Activated CD4-positive, alpha-beta T cell treated with anti-CD3 and anti-CD28 coated beads for 36 hours (primary cell): ENCODE measurements around the gene ASIP. TPM values are rescaled to one million over a fixed set of nuclear protein-coding genes. Genes with fewer than 3 reads are reported as not detected.
A peak's percentile ranks its signal among the peaks of the same experiment; 100 is the strongest.
"Not testable (repeated sequence)": the region's sequence is repeated elsewhere in the genome, so short reads cannot be mapped to it uniquely, and the experiment has no call there.

Source experiments
- ATAC-seq: fragments of 200-7000 bp; cut with Tn5 transposase; one replicate; pipeline ENCODE4 v1.10.0; 2021; ENCODE audit warnings: mild to moderate bottlenecking, moderate library complexity
- CTCF ChIA-PET: fragments of 350-600 bp; sonication (Branson Sonifier 250); formaldehyde crosslinking; loops from one replicate; lab custom pipeline; 2021; ENCODE audit warnings: antibody characterized with exemption; lab: Charles Lee
- POLR2A ChIA-PET: fragments of 350-600 bp; sonication (Branson Sonifier 250); formaldehyde crosslinking; loops from one replicate; lab custom pipeline; 2021; ENCODE audit warnings: antibody characterized with exemption, inconsistent platforms; lab: Charles Lee
- DNase-seq: peaks from one replicate; pipeline ENCODE4 v3.0.0-alpha.2; 2020
- H3K27ac Mint-ChIP-seq: one replicate; pipeline ENCODE4 v1.8.0; 2021; ENCODE audit warnings: mixed read lengths
- H3K27me3 Mint-ChIP-seq: one replicate; pipeline ENCODE4 v1.8.0; 2021; ENCODE audit warnings: mixed read lengths
- H3K36me3 Mint-ChIP-seq: one replicate; pipeline ENCODE4 v1.8.0; 2021; ENCODE audit warnings: low read depth, mixed read lengths
- H3K4me1 Mint-ChIP-seq: one replicate; pipeline ENCODE4 v1.8.0; 2021; ENCODE audit warnings: mixed read lengths
- H3K4me3 Mint-ChIP-seq: one replicate; pipeline ENCODE4 v1.8.0; 2021; ENCODE audit warnings: mild to moderate bottlenecking, moderate library complexity, mixed read lengths
- H3K9me3 Mint-ChIP-seq: one replicate; pipeline ENCODE4 v1.8.0; 2021; ENCODE audit warnings: low read depth, mixed read lengths
- intact Hi-C, 2 experiments: fragments of 100-400 bp; cut with DNase I in 1 of 2; cut with micrococcal nuclease in 1 of 2; formaldehyde crosslinking; loops; one replicate each; pipeline versions ENCODE4 v1.14.2 to v1.15.1; 2022 to 2024; cut with DNase I, micrococcal nuclease
- total RNA-seq, 2 experiments: library from RNA; stranded (reverse); gene quantifications; one replicate each; pipeline ENCODE4 v1.2.3, GENCODE V29; 2021

Gene ASIP
- total RNA-seq, 2 experiments from 2014 or later = not detected

DNA sequence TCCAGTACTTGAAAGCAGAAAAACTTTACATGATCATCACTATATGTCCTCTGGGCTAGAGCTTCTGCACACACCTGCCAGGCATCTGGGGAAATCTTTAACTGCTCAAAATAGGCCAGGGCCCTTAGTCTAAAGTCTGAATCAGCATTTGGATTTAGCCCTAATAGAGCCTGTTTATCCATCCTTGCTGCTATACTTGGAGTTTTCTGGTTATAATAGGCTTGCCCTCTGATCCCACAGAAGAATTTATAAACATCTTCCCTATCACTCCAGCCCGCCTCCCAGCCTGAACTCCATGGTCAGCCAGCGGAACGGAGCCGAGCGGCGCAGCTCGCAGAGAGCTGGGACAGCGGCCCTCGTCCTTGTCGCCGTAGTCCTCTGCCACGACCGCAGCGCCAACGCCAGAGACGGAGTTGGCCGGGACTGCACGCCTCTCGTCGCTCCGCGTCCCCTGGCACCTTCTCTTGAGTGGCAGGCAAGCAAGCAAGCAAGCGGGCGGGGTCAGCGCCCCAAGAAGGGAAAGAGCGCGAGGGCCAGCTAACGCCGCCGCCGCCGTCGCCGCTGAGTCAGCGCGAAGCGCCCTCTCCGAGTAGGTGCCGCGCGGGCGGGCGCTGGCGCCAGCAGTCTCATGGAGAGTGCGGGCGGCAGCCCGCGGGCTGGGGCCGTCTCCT lies 25.4 kb upstream of the ASIP start:
- ChIA-PET CTCF (interaction anchor here (1.3 kb wide), 1 partner anchor 21 kb away, joined by 3 read pairs; no protein-coding TSS in a partner anchor), POLR2A (interaction anchor here (1.0 kb wide), 1 partner anchor 31 kb away, joined by 6 read pairs; no protein-coding TSS in a partner anchor)
- intact Hi-C loops = no loop called here
- Mint-ChIP-seq H3K27me3 (peaks cover 23% of the 10 kb centered on the region), H3K4me1 (peaks cover 10% of the 10 kb centered on the region), H3K27ac (no peak overlapping the region), H3K36me3 (no peaks in the 10 kb centered on the region), H3K4me3 (peak overlapping the region; percentile 61), H3K9me3 (peaks cover 2% of the 10 kb centered on the region)
- peak; percentile 79 for DNase-seq
- ATAC-seq = peak; percentile 91

DNA sequence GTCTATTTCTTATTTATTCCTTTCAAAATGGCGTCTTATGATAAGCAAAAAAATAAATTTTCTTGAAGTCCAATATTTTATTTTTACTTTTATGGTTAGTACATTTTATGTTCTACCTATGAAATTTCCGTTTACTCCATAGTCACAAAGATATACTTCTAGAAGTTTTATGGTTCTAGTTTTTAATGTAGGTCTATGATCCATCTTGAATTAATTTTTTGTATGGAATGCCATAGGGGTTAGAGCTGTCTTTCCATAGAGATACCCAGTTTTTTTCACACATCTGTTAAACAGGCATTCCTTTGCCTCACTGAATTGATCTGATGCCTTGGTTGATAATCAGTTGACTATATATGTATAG lies 24.9 kb upstream of the ASIP start:
- peaks cover 10% of the 10 kb centered on the region for H3K4me1 Mint-ChIP-seq
- CTCF ChIA-PET = interaction anchor here (1.3 kb wide), 1 partner anchor 21 kb away, joined by 3 read pairs; no protein-coding TSS in a partner anchor
- no peak overlapping the region for H3K27ac Mint-ChIP-seq
- peaks cover 2% of the 10 kb centered on the region for H3K9me3 Mint-ChIP-seq
- peaks cover 24% of the 10 kb centered on the region for H3K27me3 Mint-ChIP-seq
- no peak overlapping the region for H3K4me3 Mint-ChIP-seq
- POLR2A ChIA-PET = interaction anchor here (1.0 kb wide), 1 partner anchor 31 kb away, joined by 6 read pairs; no protein-coding TSS in a partner anchor
- ATAC-seq (no peak), DNase-seq (no peak)
- intact Hi-C loops = no loop called here
- H3K36me3 Mint-ChIP-seq = no peaks in the 10 kb centered on the region

DNA sequence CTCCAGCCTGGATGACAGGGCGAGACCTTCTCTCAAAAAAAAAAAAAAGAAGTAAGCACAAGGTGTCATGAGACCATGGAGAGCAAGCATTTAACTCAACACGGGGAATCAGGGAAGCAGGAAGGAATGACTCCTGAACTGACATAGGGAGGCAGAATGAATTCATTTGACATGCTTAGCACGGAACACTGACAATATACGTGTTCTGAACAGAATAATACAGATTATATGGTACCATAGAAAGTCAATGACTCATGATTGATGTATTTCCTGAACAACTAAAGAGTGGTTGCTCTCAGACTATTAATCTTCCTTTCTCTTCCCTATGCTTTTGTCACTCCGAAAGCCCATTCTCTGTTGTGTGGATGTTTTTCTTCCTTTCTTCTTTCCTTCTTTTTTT lies 20.7 kb upstream of the ASIP start:
- Mint-ChIP-seq H3K27ac (no peak overlapping the region), H3K27me3 (peaks cover 27% of the 10 kb centered on the region), H3K36me3 (no peaks in the 10 kb centered on the region), H3K4me1 (peaks cover 10% of the 10 kb centered on the region), H3K9me3 (no peaks in the 10 kb centered on the region), H3K4me3 (no peak overlapping the region)
- no peak for ATAC-seq
- POLR2A ChIA-PET = no interaction called here
- CTCF ChIA-PET = no interaction called here
- no peak for DNase-seq
- intact Hi-C loops = no loop called here

DNA sequence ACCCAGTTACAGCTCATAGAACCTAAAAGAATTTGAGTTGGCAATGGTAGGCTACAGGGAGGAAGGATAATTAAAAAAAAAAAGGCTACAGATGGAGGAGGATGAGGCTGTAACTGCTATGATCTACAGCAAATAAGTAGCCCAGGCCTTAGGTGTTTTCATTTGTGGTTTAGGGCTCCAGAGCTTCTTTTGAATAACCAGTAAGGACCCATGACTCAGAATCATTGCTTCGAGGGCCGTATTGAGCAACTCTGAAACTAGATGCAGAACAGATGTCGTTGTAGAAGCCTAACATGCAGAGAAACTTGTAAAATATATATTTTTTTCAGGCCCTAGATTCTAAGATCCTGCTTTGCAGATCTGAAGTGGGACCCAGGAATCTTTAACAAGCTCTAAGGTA lies 19.0 kb upstream of the ASIP start:
- Mint-ChIP-seq H3K4me1 (peaks cover 2% of the 10 kb centered on the region), H3K36me3 (no peaks in the 10 kb centered on the region), H3K27ac (no peak overlapping the region), H3K4me3 (no peak overlapping the region), H3K27me3 (peaks cover 23% of the 10 kb centered on the region), H3K9me3 (no peaks in the 10 kb centered on the region)
- DNase-seq = peak; percentile 29
- intact Hi-C loops = no loop called here
- peak; percentile 68 for ATAC-seq
- ChIA-PET POLR2A (no interaction called here), CTCF (interaction anchor here (1.4 kb wide), 1 partner anchor 10 kb away, joined by 4 read pairs; no protein-coding TSS in a partner anchor)

DNA sequence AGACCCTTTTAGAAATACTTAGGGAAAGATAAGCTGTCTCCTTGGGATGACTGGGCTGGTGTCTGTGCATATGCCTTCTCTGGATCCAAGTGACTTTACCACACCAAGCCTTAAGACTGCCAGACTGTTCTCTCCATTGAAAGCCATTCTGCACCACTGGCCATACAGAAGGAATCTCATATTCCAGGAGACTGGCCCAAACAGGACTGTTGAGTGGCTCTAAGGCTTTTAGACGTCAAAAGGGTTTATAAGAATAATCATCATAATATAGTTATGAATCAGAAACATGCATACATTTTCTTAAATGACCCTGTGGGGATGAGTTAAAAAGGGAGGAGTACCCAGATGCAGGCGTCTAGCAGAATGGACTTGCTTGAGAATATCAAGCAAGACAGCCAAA lies 17.0 kb upstream of the ASIP start:
- POLR2A ChIA-PET = not testable (repeated sequence)

DNA sequence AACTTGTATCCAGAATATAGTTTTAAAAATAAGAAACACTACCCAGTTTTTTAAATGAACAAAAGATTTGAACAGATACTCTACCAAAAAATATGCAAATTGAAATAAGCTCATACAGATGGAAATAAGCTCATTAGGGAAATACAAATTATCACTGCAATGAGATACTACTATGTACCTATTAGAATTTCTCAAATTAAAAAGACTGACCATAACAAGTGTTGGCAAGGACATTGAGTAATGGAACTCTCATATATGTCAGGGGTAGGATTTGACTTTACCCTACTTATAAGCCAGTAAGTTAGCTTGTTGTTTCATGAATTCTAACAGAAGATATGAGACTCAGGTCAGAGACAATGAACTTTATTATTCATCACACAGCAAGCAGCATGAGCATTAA lies 9.6 kb upstream of the ASIP start:
- intact Hi-C loops = no loop called here
- Mint-ChIP-seq H3K36me3 (no peaks in the 10 kb centered on the region), H3K4me1 (no peaks in the 10 kb centered on the region), H3K27me3 (no peaks in the 10 kb centered on the region), H3K9me3 (no peaks in the 10 kb centered on the region), H3K4me3 (no peak overlapping the region), H3K27ac (no peak overlapping the region)
- CTCF ChIA-PET = interaction anchor here (0.8 to 2.1 kb wide), 2 partner anchors 9 to 24 kb away, joined by 4 read pairs; no protein-coding TSS in a partner anchor
- no peak for DNase-seq
- no peak for ATAC-seq
- POLR2A ChIA-PET = no interaction called here

More for the DNA sequence above, 17.0 kb upstream of the ASIP start:
- CTCF ChIA-PET, ATAC-seq, H3K36me3 Mint-ChIP-seq, H3K9me3 Mint-ChIP-seq, H3K27ac Mint-ChIP-seq, H3K4me3 Mint-ChIP-seq, H3K27me3 Mint-ChIP-seq, H3K4me1 Mint-ChIP-seq, intact Hi-C loops, DNase-seq: not testable (repeated sequence)

DNA sequence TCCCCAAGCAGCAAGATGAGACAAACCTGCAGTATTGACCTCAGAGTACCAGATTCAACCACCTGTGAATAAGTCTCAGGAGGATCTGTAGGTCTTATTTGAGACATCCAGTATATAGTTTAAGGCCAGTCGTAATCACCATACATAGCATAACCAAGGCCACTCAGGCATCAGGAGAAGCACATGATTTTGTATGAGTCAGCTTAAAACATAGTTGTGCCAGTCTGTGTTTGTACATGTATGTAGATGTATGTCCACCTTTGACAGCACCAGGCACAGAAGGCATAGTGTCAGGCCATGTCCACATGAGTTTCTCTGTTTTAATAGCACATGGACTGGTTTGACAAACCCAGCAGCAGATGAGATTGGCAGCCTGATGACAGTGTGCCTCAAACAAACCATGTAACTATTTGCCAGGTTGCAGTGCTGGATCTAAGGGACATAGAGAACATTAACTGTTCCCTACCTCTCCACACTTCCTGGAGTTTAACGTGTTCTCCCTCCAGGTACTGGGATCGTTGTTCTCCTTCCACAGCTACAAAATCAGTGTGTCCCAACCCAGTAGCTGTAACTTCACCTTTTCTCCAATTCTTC lies 8.6 kb upstream of the ASIP start:
- ATAC-seq (no peak), DNase-seq (no peak)
- CTCF ChIA-PET = interaction anchor here (0.6 to 2.1 kb wide), 3 partner anchors 8 to 10 kb away, joined by 3 to 4 read pairs (median 3); no protein-coding TSS in a partner anchor
- H3K9me3 Mint-ChIP-seq = peaks cover 3% of the 10 kb centered on the region
- POLR2A ChIA-PET = no interaction called here
- no peak overlapping the region for H3K27ac Mint-ChIP-seq
- intact Hi-C loops = no loop called here
- H3K4me1 Mint-ChIP-seq = no peaks in the 10 kb centered on the region
- H3K27me3 Mint-ChIP-seq = no peaks in the 10 kb centered on the region
- no peak overlapping the region for H3K4me3 Mint-ChIP-seq
- H3K36me3 Mint-ChIP-seq = no peaks in the 10 kb centered on the region

DNA sequence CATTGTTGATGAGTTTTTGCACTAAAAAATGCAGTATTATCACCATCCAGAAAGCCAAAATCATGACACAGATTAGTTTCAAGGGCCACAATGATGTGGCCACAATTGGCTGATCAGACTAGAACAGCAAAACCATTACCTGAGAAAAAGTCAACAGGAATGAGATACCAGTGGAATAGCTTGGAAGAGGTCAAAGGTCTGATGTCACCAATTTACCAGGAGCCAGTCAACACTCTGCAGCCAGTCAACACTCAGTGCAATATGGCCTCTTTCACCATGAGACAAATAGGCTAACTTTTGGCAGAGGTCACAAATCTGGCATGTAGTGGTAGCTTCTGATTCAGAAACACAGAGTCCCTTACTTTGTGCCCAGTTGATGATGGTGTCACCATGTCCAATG lies 7.5 kb upstream of the ASIP start:
- DNase-seq = no peak
- Mint-ChIP-seq H3K27ac (no peak overlapping the region), H3K4me3 (no peak overlapping the region)

DNA sequence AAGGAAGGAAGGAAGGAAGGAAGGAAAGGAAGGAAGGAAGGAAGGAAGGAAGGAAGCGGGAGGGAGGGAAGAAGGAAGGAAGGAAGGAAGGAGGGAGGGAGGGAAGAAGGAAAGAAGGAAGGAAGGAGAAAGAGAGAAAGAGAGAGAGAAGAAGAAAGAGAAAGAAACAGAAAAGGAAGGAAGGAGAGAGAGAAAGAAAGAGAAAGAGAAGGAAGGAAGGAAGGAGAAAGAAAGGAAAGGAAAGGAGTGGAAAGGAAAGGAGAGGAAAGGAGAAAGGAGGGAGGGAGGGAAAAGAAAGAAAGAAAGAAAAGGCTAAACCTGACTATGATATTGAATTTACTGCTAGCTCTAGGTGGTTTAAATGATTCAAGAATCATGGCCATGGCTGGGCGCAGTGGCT lies 5.3 kb upstream of the ASIP start:
- peaks cover 9% of the 10 kb centered on the region for H3K4me1 Mint-ChIP-seq
- no peaks in the 10 kb centered on the region for H3K36me3 Mint-ChIP-seq
- no peak overlapping the region for H3K27ac Mint-ChIP-seq
- DNase-seq = no peak
- ChIA-PET CTCF (interaction anchor here (1.1 kb wide), 1 partner anchor 10 kb away, joined by 3 read pairs; no protein-coding TSS in a partner anchor), POLR2A (no interaction called here)
- H3K27me3 Mint-ChIP-seq = no peaks in the 10 kb centered on the region
- H3K4me3 Mint-ChIP-seq = no peak overlapping the region
- intact Hi-C loops = no loop called here
- H3K9me3 Mint-ChIP-seq = peaks cover 10% of the 10 kb centered on the region
- no peak for ATAC-seq

More for the DNA sequence above, 7.5 kb upstream of the ASIP start:
- ChIA-PET CTCF (interaction anchor here (0.6 to 1.0 kb wide), 2 partner anchors 9 to 452 kb away, joined by 3 read pairs; no protein-coding TSS in a partner anchor), POLR2A (no interaction called here)
- no peak for ATAC-seq
- Mint-ChIP-seq H3K4me1 (no peaks in the 10 kb centered on the region), H3K27me3 (no peaks in the 10 kb centered on the region), H3K9me3 (peaks cover 10% of the 10 kb centered on the region), H3K36me3 (no peaks in the 10 kb centered on the region)
- intact Hi-C loops = no loop called here

DNA sequence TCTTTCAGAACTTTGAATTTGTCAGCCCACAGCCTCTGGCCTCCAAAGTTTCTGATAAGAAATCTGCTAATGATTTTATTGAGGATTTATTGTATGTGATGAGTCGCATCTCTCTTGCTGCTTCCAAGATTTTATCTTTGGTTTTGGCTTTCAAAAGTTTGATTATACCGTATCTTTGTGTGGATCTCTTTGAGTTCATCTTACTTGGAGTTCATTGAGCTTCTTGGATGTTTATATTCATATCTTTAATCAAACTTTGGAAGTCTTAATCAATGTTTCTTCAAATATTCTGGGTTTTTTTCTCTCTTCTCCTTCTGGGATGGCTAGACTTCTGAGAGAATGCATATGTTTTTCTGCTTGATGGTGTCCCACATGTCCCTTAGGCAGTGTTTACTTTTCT lies 3.3 kb upstream of the ASIP start:
- Mint-ChIP-seq H3K4me1 (peaks cover 19% of the 10 kb centered on the region), H3K36me3 (no peaks in the 10 kb centered on the region), H3K9me3 (peaks cover 10% of the 10 kb centered on the region), H3K27ac (no peak overlapping the region), H3K27me3 (no peaks in the 10 kb centered on the region), H3K4me3 (no peak overlapping the region)
- ATAC-seq (no peak), DNase-seq (no peak)
- CTCF ChIA-PET = interaction anchor here (0.7 kb wide), 1 partner anchor 307 kb away, joined by 3 read pairs; no protein-coding TSS in a partner anchor
- POLR2A ChIA-PET = no interaction called here
- intact Hi-C loops = no loop called here

DNA sequence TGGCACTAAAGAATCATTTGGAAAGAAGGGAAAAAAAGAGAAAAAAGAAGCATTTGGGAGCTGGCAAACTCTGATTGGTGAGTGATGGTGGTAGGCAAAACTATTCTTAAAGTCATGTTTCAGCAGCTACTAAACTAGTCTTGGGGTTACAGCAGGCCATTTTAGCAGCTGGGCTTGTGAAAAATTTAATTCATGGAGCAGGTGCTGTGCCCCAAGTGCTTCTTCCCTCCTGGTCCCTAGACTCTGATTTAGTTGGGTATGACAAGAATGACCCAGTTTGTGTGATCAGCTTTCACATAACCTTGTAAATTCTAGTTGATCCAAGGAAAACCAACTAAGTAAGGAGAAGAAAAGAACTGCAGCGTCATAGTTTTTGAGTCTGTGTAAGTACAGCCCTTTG lies 1.1 kb upstream of the ASIP start:
- ATAC-seq (no peak), DNase-seq (no peak)
- Mint-ChIP-seq H3K4me3 (no peak overlapping the region), H3K27me3 (no peaks in the 10 kb centered on the region), H3K36me3 (no peaks in the 10 kb centered on the region), H3K27ac (no peak overlapping the region), H3K4me1 (peaks cover 19% of the 10 kb centered on the region), H3K9me3 (peaks cover 10% of the 10 kb centered on the region)
- ChIA-PET POLR2A (interaction anchor here (0.5 kb wide), 1 partner anchor 520 kb away, joined by 3 read pairs; the partner anchor contains the start of gene PXMP4), CTCF (interaction anchor here (0.7 to 1.5 kb wide), 4 partner anchors 8 to 106 kb away, joined by 3 to 5 read pairs (median 4); no protein-coding TSS in a partner anchor)
- intact Hi-C loops = no loop called here
